B cell (primary cell): ENCODE measurements around the gene NUP210. TPM values are rescaled to one million over a fixed set of nuclear protein-coding genes. Genes with fewer than 3 reads are reported as not detected.

ENCODE experiments used
- ATAC-seq: fragments of 200-7000 bp; cut with Tn5 transposase; one replicate; pipeline ENCODE4 v1.10.0; 2021; ENCODE audit warnings: low read depth, mild to moderate bottlenecking, moderate number of reproducible peaks, moderate library complexity
- CTCF ChIA-PET: fragments of 350-600 bp; sonication (Branson Sonifier 250); formaldehyde crosslinking; loops from one replicate; lab custom pipeline; 2021; ENCODE audit warnings: antibody characterized with exemption, inconsistent platforms; lab: Charles Lee
- POLR2A ChIA-PET: fragments of 350-600 bp; sonication (Branson Sonifier 250); formaldehyde crosslinking; loops from one replicate; lab custom pipeline; 2021; ENCODE audit warnings: antibody characterized with exemption; lab: Charles Lee
- DNase-seq: peaks from one replicate; pipeline ENCODE4 v3.0.0; 2013
- H2AFZ ChIP-seq: 2 replicates; pipeline ENCODE4 v1.6.1; 2012; ENCODE audit warnings: mild to moderate bottlenecking, low read depth, low read length; ENCODE audit not compliant: insufficient read depth, poor library complexity, severe bottlenecking
- H3K27ac ChIP-seq, 2 donors: 1 replicate in 1 of 2; 2 replicates in 1 of 2; pipeline ENCODE4 v1.5.1; 2012 to 2013; ENCODE audit warnings: low read length in 2 of 2, mild to moderate bottlenecking in 2 of 2, moderate library complexity in 1 of 2
- H3K27me3 ChIP-seq, 4 experiments: fragments of 200-600 bp in 1 of 4; sonication (generic) in 1 of 4; replicated peaks in 1 of 4; 1 replicate in 2 of 4; 2 replicates in 2 of 4; pipeline versions ENCODE4 v1.6.1 to v1.7.0; 2013 to 2016; ENCODE audit warnings: low read length in 3 of 4, mild to moderate bottlenecking in 2 of 4, mixed read lengths in 1 of 4, moderate library complexity in 1 of 4; ENCODE audit not compliant: insufficient read depth in 4 of 4, control insufficient read depth in 3 of 4; ENCODE audit errors: control extremely low read depth in 1 of 4
- H3K36me3 ChIP-seq, 2 experiments: replicated peaks in 1 of 2; 1 replicate in 1 of 2; 2 replicates in 1 of 2; pipeline versions ENCODE4 v1.6.1 to v1.7.1; 2013; ENCODE audit warnings: low read length in 1 of 2; ENCODE audit not compliant: insufficient read depth in 2 of 2, control insufficient read depth in 1 of 2; ENCODE audit errors: control extremely low read depth in 1 of 2, extremely low read depth in 1 of 2
- H3K4me1 ChIP-seq, 2 donors: fragments of 200-600 bp in 1 of 2; sonication (generic) in 1 of 2; 1 replicate in 1 of 2; 2 replicates in 1 of 2; pipeline versions ENCODE4 v1.5.1 to v1.6.1; 2013 to 2017; ENCODE audit warnings: low read length in 2 of 2; ENCODE audit not compliant: control insufficient read depth in 2 of 2, insufficient read depth in 2 of 2
- H3K4me2 ChIP-seq: replicated peaks from 2 replicates; pipeline ENCODE3; 2012; ENCODE audit warnings: mild to moderate bottlenecking, low read depth, low read length; ENCODE audit not compliant: poor library complexity, severe bottlenecking
- H3K4me3 ChIP-seq, 5 experiments: fragments of 200-600 bp in 1 of 5; sonication (generic) in 1 of 5; 1 replicate in 3 of 5; 2 replicates in 2 of 5; pipeline versions ENCODE4 v1.5.1 to v1.7.0; 2011 to 2016; ENCODE audit warnings: low read length in 4 of 5, mild to moderate bottlenecking in 4 of 5, low read depth in 2 of 5, control low read depth in 1 of 5, moderate library complexity in 1 of 5; ENCODE audit not compliant: insufficient read depth in 1 of 5; ENCODE audit errors: control extremely low read depth in 1 of 5, extremely low read depth in 1 of 5
- H3K79me2 ChIP-seq: fragments of 200-600 bp; sonication (generic); one replicate; pipeline ENCODE4 v1.6.0; 2016; ENCODE audit warnings: low read length; ENCODE audit not compliant: control insufficient read depth, insufficient read depth
- H3K9ac ChIP-seq: fragments of 200-600 bp; sonication (generic); 2 replicates; pipeline ENCODE4 v1.6.1; 2017; ENCODE audit warnings: mild to moderate bottlenecking, low read length, moderate library complexity
- H3K9me3 ChIP-seq, 3 donors: one replicate each; pipeline versions ENCODE4 v1.6.1 to v1.7.1; 2013; ENCODE audit warnings: low read length in 2 of 3; ENCODE audit not compliant: control insufficient read depth in 2 of 3, insufficient read depth in 1 of 3; ENCODE audit errors: control extremely low read depth in 1 of 3
- H4K20me1 ChIP-seq: 2 replicates; pipeline ENCODE4 v1.6.0; 2012; ENCODE audit warnings: mild to moderate bottlenecking, low read length; ENCODE audit not compliant: insufficient read depth, control insufficient read depth, poor library complexity, severe bottlenecking
- H3K27ac Mint-ChIP-seq: one replicate; pipeline ENCODE4 v1.8.0; 2021; ENCODE audit warnings: mixed read lengths
- H3K27me3 Mint-ChIP-seq: one replicate; pipeline ENCODE4 v1.8.0; 2021; ENCODE audit warnings: mixed read lengths
- H3K4me1 Mint-ChIP-seq: one replicate; pipeline ENCODE4 v1.8.0; 2021; ENCODE audit warnings: mixed read lengths
- H3K4me3 Mint-ChIP-seq: one replicate; pipeline ENCODE4 v1.8.0; 2021; ENCODE audit warnings: mixed read lengths
- H3K9me3 Mint-ChIP-seq: one replicate; pipeline ENCODE4 v1.8.0; 2022; ENCODE audit warnings: mixed read lengths; ENCODE audit not compliant: insufficient read depth
- CTCF ChIP-seq: fragments of 200-600 bp; IDR thresholded peaks from one replicate; pipeline ENCODE4 v1.8.0; 2022; ENCODE audit warnings: antibody characterized with exemption, mild to moderate bottlenecking
- EZH2 ChIP-seq: IDR thresholded peaks from 2 replicates; pipeline ENCODE4 v1.6.1; 2012; ENCODE audit warnings: borderline replicate concordance, low read depth, mild to moderate bottlenecking, moderate library complexity, low read length; ENCODE audit not compliant: insufficient read depth, poor library complexity, severe bottlenecking
- WGBS: methylation state at CpG from one replicate; pipeline ENCODE4 v1.1.5; 2013; ENCODE audit warnings: missing lambda C conversion rate; ENCODE audit not compliant: insufficient coverage; 5-methylcytosine and 5-hydroxymethylcytosine counted together
- intact Hi-C: fragments of 100-400 bp; cut with micrococcal nuclease; formaldehyde crosslinking; loops from one replicate; pipeline ENCODE4 v1.10.0; 2022
- polyA plus RNA-seq: library from polyadenylated mRNA; depleted of rRNA; stranded (reverse); fragments of >200 nt; gene quantifications from 2 replicates; pipeline ENCODE4 v1.2.3, GENCODE V29; 2012
- total RNA-seq, 2 donors: library from RNA; stranded (reverse); fragments of 120-200 nt in 1 of 2; gene quantifications; 1 replicate in 1 of 2; 2 replicates in 1 of 2; pipeline versions ENCODE4 v1.2.3 to v1.2.4, GENCODE V29; 2013 to 2022

Gene NUP210
- total and polyA plus RNA-seq, 2 donors (not counting 1 experiment from before 2014, with no cell fraction given): 114 to 159 TPM

GRCh38 chr3:13465236-13465873 lies 45.2 kb upstream of the NUP210 start:
- Histone ChIP-seq H2AFZ (no peak overlapping the region), H3K9me3 (peaks cover 0 to 4% (median 0%) of the 10 kb centered on the region in 3 donors), H3K27ac (no peak overlapping the region), H3K9ac (no peak overlapping the region), H3K4me2 (no peak overlapping the region), H3K27me3 (peaks cover 0 to 12% (median 2%) of the 10 kb centered on the region in 4 experiments), H3K4me3 (no peak overlapping the region), H4K20me1 (no peaks in the 10 kb centered on the region), H3K36me3 (no peaks in the 10 kb centered on the region), H3K4me1 (no peaks in the 10 kb centered on the region), H3K79me2 (no peaks in the 10 kb centered on the region)
- no peak overlapping the region for H3K4me3 Mint-ChIP-seq
- H3K4me1 Mint-ChIP-seq: peaks cover 3% of the 10 kb centered on the region
- intact Hi-C loops: no loop called here
- ChIA-PET POLR2A (no interaction called here), CTCF (interaction anchor here (0.6 to 1.6 kb wide), 2 partner anchors 17 to 1886 kb away, joined by 3 to 5 read pairs; no protein-coding TSS in a partner anchor)
- WGBS: 83% methylated on average over 2 of the region's 4 CpGs
- DNase-seq (no peak), ATAC-seq (no peak)
- H3K9me3 Mint-ChIP-seq: no peaks in the 10 kb centered on the region
- peaks cover 31% of the 10 kb centered on the region for H3K27me3 Mint-ChIP-seq
- no peak overlapping the region for H3K27ac Mint-ChIP-seq
- TF ChIP-seq CTCF (no peak), EZH2 (no peak)

DNA sequence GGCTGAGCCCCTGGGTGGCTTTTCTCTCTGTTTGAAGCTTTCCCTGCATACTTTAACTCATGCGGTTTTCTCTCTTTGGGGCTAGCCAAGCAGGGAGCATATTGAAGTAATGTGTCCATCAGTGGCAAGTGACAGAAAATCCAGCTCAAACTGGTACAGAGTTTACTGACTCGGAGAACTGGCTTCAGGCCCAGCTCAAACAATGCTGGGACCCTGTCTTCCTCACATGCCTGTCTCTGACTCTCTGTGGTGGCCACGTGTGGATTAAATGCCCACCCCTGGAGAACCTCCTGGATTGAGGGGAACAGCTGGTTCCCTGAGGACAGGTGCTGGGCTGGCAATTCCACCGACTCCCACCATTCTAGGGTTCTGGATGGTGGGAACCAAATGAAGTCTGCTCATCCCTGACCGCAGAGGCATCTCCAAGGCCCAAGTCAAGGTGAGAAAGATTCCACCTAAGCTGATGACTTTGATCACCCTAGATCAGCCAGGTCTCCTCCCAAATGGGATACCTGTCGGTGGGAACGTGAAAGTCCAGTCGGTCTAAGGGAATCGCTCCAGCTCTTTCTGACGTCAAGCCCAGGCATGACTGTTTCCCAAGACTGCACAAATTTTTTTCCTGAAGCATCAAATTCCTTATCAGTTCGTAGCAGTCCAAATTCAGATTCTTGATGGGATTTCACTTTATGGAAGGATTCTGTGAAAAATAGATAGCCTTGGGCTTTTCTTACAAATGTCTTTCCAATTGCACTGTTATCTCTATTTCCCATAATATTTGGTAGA lies 43.7 kb upstream of the NUP210 start:
- no peak overlapping the region for H3K27ac ChIP-seq
- H3K79me2 ChIP-seq: no peaks in the 10 kb centered on the region
- no peaks in the 10 kb centered on the region for H3K4me1 ChIP-seq
- peaks cover 0 to 4% (median 0%) of the 10 kb centered on the region in 3 donors for H3K9me3 ChIP-seq
- no peak overlapping the region for H3K9ac ChIP-seq
- no peak overlapping the region for H3K27ac Mint-ChIP-seq
- H3K27me3 Mint-ChIP-seq: peaks cover 30% of the 10 kb centered on the region
- TF ChIP-seq CTCF: no peak
- no peak for TF ChIP-seq EZH2
- H3K4me1 Mint-ChIP-seq: peaks cover 3% of the 10 kb centered on the region
- ChIA-PET CTCF (interaction anchor here (1.3 to 4.0 kb wide), 3 partner anchors 11 to 372 kb away, joined by 3 to 38 read pairs (median 6); no protein-coding TSS in a partner anchor), POLR2A (no interaction called here)
- WGBS: 100% methylated on average over 7 of the region's 11 CpGs
- H3K4me3 ChIP-seq: no peak overlapping the region
- H3K4me2 ChIP-seq: no peak overlapping the region
- no peak for ATAC-seq
- intact Hi-C loops: no loop called here
- no peaks in the 10 kb centered on the region for H3K9me3 Mint-ChIP-seq
- DNase-seq: no peak
- H3K27me3 ChIP-seq: peaks cover 0 to 12% (median 2%) of the 10 kb centered on the region in 4 experiments
- no peaks in the 10 kb centered on the region for H4K20me1 ChIP-seq
- H3K4me3 Mint-ChIP-seq: no peak overlapping the region
- H3K36me3 ChIP-seq: no peaks in the 10 kb centered on the region
- H2AFZ ChIP-seq: no peak overlapping the region
